Fibroblast of mammary gland (primary cell): Measurements from ENCODE around the gene CPEB2.

Experiments used
- DNase-seq: peaks from one replicate; pipeline ENCODE4 v3.0.0-alpha.2; 2010; ENCODE audit warnings: low read depth
- H3K4me3 ChIP-seq: 2 replicates; pipeline ENCODE4 v1.5.1; 2011; ENCODE audit warnings: low read depth, mild to moderate bottlenecking, low read length, moderate library complexity; ENCODE audit not compliant: control insufficient read depth
- TF ChIP-seq, protein P1 (sequence below): conservative IDR thresholded peaks from 2 replicates; pipeline ENCODE4 v1.5.1; 2011; ENCODE audit warnings: low read depth, low read length, inconsistent platforms; ENCODE audit not compliant: control insufficient read depth, insufficient read depth

Gene CPEB2

DNA sequence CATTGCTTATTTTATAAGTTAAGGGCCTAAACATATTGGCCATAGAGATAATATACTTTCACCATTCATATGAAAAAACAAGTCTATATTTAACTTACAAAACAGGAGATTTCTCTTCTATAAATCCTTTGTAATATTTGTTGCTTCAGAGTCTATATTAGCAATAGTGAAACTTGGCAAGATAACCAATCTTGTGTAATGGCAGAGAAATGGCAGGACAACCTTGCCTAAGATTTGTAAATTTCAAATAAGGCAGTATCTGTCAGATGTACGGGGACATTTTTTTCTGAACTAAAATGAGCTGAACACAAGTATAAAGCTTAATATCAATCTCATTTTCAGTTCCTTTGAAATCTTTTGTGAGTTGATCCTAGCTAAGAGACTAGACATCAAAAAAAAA is 17.8 kb upstream of the CPEB2 start:
- no peak overlapping the region for H3K4me3 ChIP-seq
- TF ChIP-seq, protein P1, sequence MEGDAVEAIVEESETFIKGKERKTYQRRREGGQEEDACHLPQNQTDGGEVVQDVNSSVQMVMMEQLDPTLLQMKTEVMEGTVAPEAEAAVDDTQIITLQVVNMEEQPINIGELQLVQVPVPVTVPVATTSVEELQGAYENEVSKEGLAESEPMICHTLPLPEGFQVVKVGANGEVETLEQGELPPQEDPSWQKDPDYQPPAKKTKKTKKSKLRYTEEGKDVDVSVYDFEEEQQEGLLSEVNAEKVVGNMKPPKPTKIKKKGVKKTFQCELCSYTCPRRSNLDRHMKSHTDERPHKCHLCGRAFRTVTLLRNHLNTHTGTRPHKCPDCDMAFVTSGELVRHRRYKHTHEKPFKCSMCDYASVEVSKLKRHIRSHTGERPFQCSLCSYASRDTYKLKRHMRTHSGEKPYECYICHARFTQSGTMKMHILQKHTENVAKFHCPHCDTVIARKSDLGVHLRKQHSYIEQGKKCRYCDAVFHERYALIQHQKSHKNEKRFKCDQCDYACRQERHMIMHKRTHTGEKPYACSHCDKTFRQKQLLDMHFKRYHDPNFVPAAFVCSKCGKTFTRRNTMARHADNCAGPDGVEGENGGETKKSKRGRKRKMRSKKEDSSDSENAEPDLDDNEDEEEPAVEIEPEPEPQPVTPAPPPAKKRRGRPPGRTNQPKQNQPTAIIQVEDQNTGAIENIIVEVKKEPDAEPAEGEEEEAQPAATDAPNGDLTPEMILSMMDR: no peak
- peak; percentile 38 for DNase-seq

- no peak for DNase-seq
- TF ChIP-seq, protein P1: no peak
- no peak overlapping the region for H3K4me3 ChIP-seq
Observed at GRCh38 chr4:14985161-14985560, 17.1 kb upstream of the CPEB2 start.

GRCh38 chr4:14985843-14986242 is 16.4 kb upstream of the CPEB2 start:
- TF ChIP-seq, protein P1: no peak
- no peak for DNase-seq
- no peak overlapping the region for H3K4me3 ChIP-seq

- no peak overlapping the region for H3K4me3 ChIP-seq
- TF ChIP-seq, protein P1: no peak
- no peak for DNase-seq
Observed at GRCh38 chr4:14987054-14987453, 15.2 kb upstream of the CPEB2 start.

- TF ChIP-seq, protein P1: no peak
- no peak for DNase-seq
- no peak overlapping the region for H3K4me3 ChIP-seq
Observed at GRCh38 chr4:14990484-14990883, 11.8 kb upstream of the CPEB2 start.

DNA sequence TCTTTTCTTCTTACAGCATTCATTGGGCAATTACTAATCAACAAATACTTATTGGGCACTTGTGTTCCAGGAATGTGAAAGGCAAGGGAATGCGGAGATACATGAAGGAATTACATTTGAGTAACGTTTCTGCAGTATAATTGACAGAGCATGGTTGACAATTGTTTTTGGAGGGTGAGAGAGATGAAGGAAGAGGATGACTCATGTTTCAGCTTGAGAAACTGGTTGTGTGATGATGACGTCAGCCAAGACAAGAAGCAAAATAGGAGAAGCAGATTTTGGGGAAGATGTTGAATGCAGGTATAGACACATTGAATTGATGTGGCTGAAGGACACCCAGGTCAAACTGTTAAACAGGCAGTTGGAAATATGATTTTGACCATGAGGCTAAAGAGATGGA is 8.0 kb upstream of the CPEB2 start:
- TF ChIP-seq, protein P1: no peak
- no peak overlapping the region for H3K4me3 ChIP-seq
- DNase-seq: peak; percentile 76

- peak overlapping the region; percentile 74 for H3K4me3 ChIP-seq
- TF ChIP-seq, protein P1: no peak
- peak; percentile 94 for DNase-seq
Observed at GRCh38 chr4:15001248-15001868, 923 bp upstream of the CPEB2 start.
